HCT116 (cell line): Measurements from ENCODE around the gene XYLT1. TPM values are rescaled to one million over a fixed set of nuclear protein-coding genes. Genes with fewer than 3 reads are reported as not detected.

Experiments
- ATAC-seq: fragments of 200-7000 bp; cut with Tn5 transposase; 2 replicates; pipeline ENCODE4 v1.9.1; 2020; ENCODE audit warnings: mild to moderate bottlenecking, moderate library complexity
- BruUV-seq: library from RNA; stranded (reverse); fragments of 400-500 nt; replicated peaks from 2 replicates; lab custom pipeline; 2021; lab: Mats Ljungman, UMichigan
- CTCF ChIA-PET: fragments of 300-600 bp; sonication (Branson Sonifier 250); formaldehyde crosslinking; loops from one replicate; lab custom pipeline; 2021; ENCODE audit warnings: antibody characterized with exemption; lab: Charles Lee
- POLR2A ChIA-PET: fragments of 300-600, 350-600 bp; sonication (Branson Sonifier 250); formaldehyde crosslinking; loops from one replicate; lab custom pipeline; 2021; ENCODE audit warnings: antibody characterized with exemption; lab: Charles Lee
- RAD21 ChIA-PET, 2 experiments: fragments of 300-600 bp; sonication (Branson Sonifier 250); formaldehyde crosslinking; loops; one replicate each; lab custom pipeline; 2023; ENCODE audit warnings: low total read pairs in 2 of 2; ENCODE audit not compliant: uncharacterized antibody in 2 of 2, unreplicated experiment in 2 of 2, low non-redundant PET in 1 of 2; lab: Charles Lee
- DNase-seq: peaks from one replicate; pipeline ENCODE4 v3.0.0-alpha.2; 2010; ENCODE audit warnings: low read depth, low spot score
- H2AFZ ChIP-seq: fragments of 200-600 bp; shearing (Covaris generic), sonication (generic); 2 replicates; pipeline ENCODE4 v1.6.1; 2017; ENCODE audit warnings: low read depth, mixed run types, mixed read lengths, antibody characterized with exemption, low read length; ENCODE audit not compliant: poor library complexity, severe bottlenecking
- H3K27ac ChIP-seq: 2 replicates; pipeline ENCODE4 v1.5.1; 2012; ENCODE audit warnings: low read depth, low read length
- H3K27me3 ChIP-seq: fragments of 200-600 bp; sonication (generic); 2 replicates; pipeline ENCODE4 v1.6.1; 2016; ENCODE audit warnings: mixed run types, low read length, mixed read lengths; ENCODE audit not compliant: insufficient read depth
- H3K36me3 ChIP-seq, 2 experiments: fragments of 200-500 bp in 1 of 2; fragments of 200-600 bp in 1 of 2; sonication (Bioruptor generic) in 1 of 2; sonication (generic) in 1 of 2; 2 replicates each; pipeline versions ENCODE4 v1.5.1 to v1.6.1; 2014 to 2016; ENCODE audit warnings: low read length in 2 of 2, inconsistent platforms in 1 of 2, mixed read lengths in 1 of 2, mixed run types in 1 of 2; ENCODE audit not compliant: insufficient read depth in 2 of 2, control insufficient read depth in 1 of 2
- H3K4me1 ChIP-seq, 2 experiments: fragments of 200-600 bp in 1 of 2; sonication (generic) in 1 of 2; 2 replicates each; pipeline versions ENCODE4 v1.5.1 to v1.6.1; 2012 to 2017; ENCODE audit warnings: low read length in 2 of 2, inconsistent platforms in 1 of 2, mild to moderate bottlenecking in 1 of 2, mixed read lengths in 1 of 2, mixed run types in 1 of 2, moderate library complexity in 1 of 2; ENCODE audit not compliant: insufficient read depth in 2 of 2, control insufficient read depth in 1 of 2
- H3K4me2 ChIP-seq: fragments of 200-600 bp; sonication (generic); 2 replicates; pipeline ENCODE4 v1.6.1; 2017; ENCODE audit warnings: mixed run types, low read length, mixed read lengths
- H3K4me3 ChIP-seq, 2 experiments: fragments of 200-600 bp in 1 of 2; sonication (generic) in 1 of 2; replicated peaks in 1 of 2; 2 replicates each; pipeline ENCODE4 v1.5.1; 2011 to 2016; ENCODE audit warnings: low read length in 2 of 2, control low read depth in 1 of 2, low read depth in 1 of 2, mild to moderate bottlenecking in 1 of 2, mixed read lengths in 1 of 2, mixed run types in 1 of 2
- H3K79me2 ChIP-seq: fragments of 200-600 bp; sonication (generic); 2 replicates; pipeline ENCODE4 v1.6.1; 2017; ENCODE audit warnings: mild to moderate bottlenecking, mixed run types, low read length, moderate library complexity, mixed read lengths; ENCODE audit not compliant: insufficient read depth
- H3K9ac ChIP-seq: fragments of 200-600 bp; sonication (generic); 2 replicates; pipeline ENCODE4 v1.6.1; 2016; ENCODE audit warnings: low read length, mixed read lengths
- H3K9me2 ChIP-seq: fragments of 200-600 bp; sonication (generic), shearing (Covaris generic); 2 replicates; pipeline ENCODE4 v1.6.1; 2017; ENCODE audit warnings: mixed run types, mild to moderate bottlenecking, moderate library complexity; ENCODE audit not compliant: insufficient read depth
- H3K9me3 ChIP-seq, 2 experiments: fragments of 200-500 bp in 1 of 2; fragments of 200-600 bp in 1 of 2; sonication (Bioruptor generic) in 1 of 2; sonication (generic) in 1 of 2; 2 replicates each; pipeline ENCODE4 v1.6.1; 2014 to 2017; ENCODE audit warnings: low read length in 2 of 2, mixed read lengths in 2 of 2, inconsistent platforms in 1 of 2, low read depth in 1 of 2, mild to moderate bottlenecking in 1 of 2, mixed run types in 1 of 2, moderate library complexity in 1 of 2; ENCODE audit not compliant: control insufficient read depth in 1 of 2, insufficient read depth in 1 of 2
- H4K20me1 ChIP-seq: fragments of 200-600 bp; sonication (generic), shearing (Covaris generic); 2 replicates; pipeline ENCODE4 v1.6.1; 2017; ENCODE audit warnings: mixed run types, mild to moderate bottlenecking, moderate library complexity; ENCODE audit not compliant: insufficient read depth
- ATF3 ChIP-seq: IDR thresholded peaks from 2 replicates; pipeline ENCODE4 v1.6.1; 2012
- CBX3 ChIP-seq: IDR thresholded peaks from 2 replicates; pipeline ENCODE4 v1.6.1; 2012; ENCODE audit warnings: low read depth
- EZH2phosphoT487 ChIP-seq: fragments of 200-600 bp; IDR thresholded peaks from 2 replicates; pipeline ENCODE4 v1.6.1; 2018; ENCODE audit warnings: antibody characterized with exemption, borderline replicate concordance
- JUND ChIP-seq: IDR thresholded peaks from 2 replicates; pipeline ENCODE4 v1.6.1; 2012
- MAX ChIP-seq: IDR thresholded peaks from 2 replicates; pipeline ENCODE4 v1.6.1; 2012
- POLR2AphosphoS5 ChIP-seq: IDR thresholded peaks from 2 replicates; pipeline ENCODE4 v1.6.1; 2011; ENCODE audit warnings: mild to moderate bottlenecking, low read depth, low read length, moderate library complexity
- RAD21 ChIP-seq: IDR thresholded peaks from 2 replicates; pipeline ENCODE4 v1.6.1; 2012; ENCODE audit warnings: low read depth, mild to moderate bottlenecking
- REST ChIP-seq: IDR thresholded peaks from 2 replicates; pipeline ENCODE4 v1.6.1; 2012; ENCODE audit warnings: low read depth
- SIN3A ChIP-seq: IDR thresholded peaks from 2 replicates; pipeline ENCODE4 v1.6.1; 2012; ENCODE audit warnings: low read depth
- YY1 ChIP-seq: IDR thresholded peaks from 2 replicates; pipeline ENCODE4 v1.6.1; 2011; ENCODE audit warnings: low read length, low read depth, moderate library complexity, mild to moderate bottlenecking; ENCODE audit not compliant: insufficient replicate concordance; ENCODE audit errors: extremely low read depth
- ZFX ChIP-seq: fragments of 450-650 bp; IDR thresholded peaks from 2 replicates; pipeline ENCODE4 v1.6.1; 2017
- intact Hi-C: fragments of 100-400 bp; cut with micrococcal nuclease; formaldehyde crosslinking; loops from 2 replicates; pipeline ENCODE4 v1.10.0; 2022
- total RNA-seq: library from RNA; stranded (reverse); gene quantifications from one replicate; pipeline ENCODE4 v1.2.1, GENCODE V29; 2021; ENCODE audit not compliant: unreplicated experiment

The XYLT1 gene
- total RNA-seq, 1 experiment from 2014 or later = 4.5 TPM

- no peak overlapping the region for H3K4me3 ChIP-seq
- H3K4me2 ChIP-seq = no peak overlapping the region
- CTCF ChIA-PET = no interaction called here
- RAD21 ChIA-PET = no interaction called here
- no peaks in the 10 kb centered on the region for H4K20me1 ChIP-seq
- H3K27ac ChIP-seq = no peak overlapping the region
- no peak overlapping the region for H2AFZ ChIP-seq
- H3K9ac ChIP-seq = no peak overlapping the region
- H3K79me2 ChIP-seq = no peaks in the 10 kb centered on the region
- BruUV-seq = no TSS peak
- intact Hi-C loops = no loop called here
- no peaks in the 10 kb centered on the region for H3K9me2 ChIP-seq
- POLR2A ChIA-PET = no interaction called here
- ATAC-seq (no peak), DNase-seq (no peak)
- TF ChIP-seq ZFX (no peak), RAD21 (no peak), CBX3 (no peak), ATF3 (no peak), SIN3A (no peak), YY1 (no peak), POLR2AphosphoS5 (no peak), EZH2phosphoT487 (no peak), MAX (no peak), REST (no peak), JUND (no peak)
- H3K36me3 ChIP-seq = no peaks in the 10 kb centered on the region
- H3K9me3 ChIP-seq = no peaks in the 10 kb centered on the region
- H3K27me3 ChIP-seq = peaks cover 8% of the 10 kb centered on the region; the same call in 1 of the 2 replicates
- H3K4me1 ChIP-seq = peaks cover 5 to 7% of the 10 kb centered on the region in 2 experiments; a peak in 3 of 4 replicates
Measured at GRCh38 chr16:17298238-17298637, 172.5 kb downstream of the XYLT1 start.
